Mesodermal cell (in vitro differentiated cells): ENCODE data around the gene PCNX2.

Experiments used
- H3K27ac ChIP-seq: 2 replicates; pipeline ENCODE4 v1.7.0; 2013; ENCODE audit warnings: mild to moderate bottlenecking, low read depth, low read length, moderate library complexity; ENCODE audit not compliant: severe bottlenecking
- H3K36me3 ChIP-seq: 2 replicates; pipeline ENCODE4 v1.7.1; 2013; ENCODE audit warnings: mild to moderate bottlenecking, low read length, moderate library complexity; ENCODE audit not compliant: control insufficient read depth, insufficient read depth
- H3K4me1 ChIP-seq: one replicate; pipeline ENCODE4 v1.7.1; 2013; ENCODE audit warnings: mild to moderate bottlenecking, low read length; ENCODE audit not compliant: insufficient read depth, control insufficient read depth, poor library complexity, severe bottlenecking
- H3K4me3 ChIP-seq: 2 replicates; pipeline ENCODE4 v1.7.0; 2013; ENCODE audit warnings: low read length, control low read depth, mild to moderate bottlenecking; ENCODE audit not compliant: insufficient read depth, poor library complexity, severe bottlenecking; ENCODE audit errors: extremely low read depth
- H3K9me3 ChIP-seq: 2 replicates; pipeline ENCODE4 v1.7.1; 2013; ENCODE audit warnings: mild to moderate bottlenecking, low read length, moderate library complexity; ENCODE audit not compliant: control insufficient read depth
- WGBS, 2 experiments: methylation state at CpG; one replicate each; pipeline ENCODE4 v1.1.5; 2013; ENCODE audit warnings: missing lambda C conversion rate in 2 of 2; ENCODE audit not compliant: insufficient coverage in 2 of 2; 5-methylcytosine and 5-hydroxymethylcytosine counted together

PCNX2 gene

GRCh38 chr1:232964601-232965000 lies 330.9 kb downstream of the PCNX2 start:
- Histone ChIP-seq H3K4me1 (peaks cover 14% of the 10 kb centered on the region), H3K27ac (no peak overlapping the region), H3K9me3 (no peaks in the 10 kb centered on the region), H3K4me3 (no peak overlapping the region), H3K36me3 (peaks cover 41% of the 10 kb centered on the region)
- WGBS, 2 experiments: 100% methylated on average over 1 of the region's 4 CpGs; no CpG with 5 or more reads in 1 of the 2 experiments

GRCh38 chr1:232962761-232963745 lies 332.5 kb downstream of the PCNX2 start:
- Histone ChIP-seq H3K9me3 (peaks cover 6% of the 10 kb centered on the region), H3K4me3 (no peak overlapping the region), H3K27ac (peak overlapping the region; percentile 10), H3K4me1 (peaks cover 14% of the 10 kb centered on the region), H3K36me3 (peaks cover 43% of the 10 kb centered on the region)
- WGBS, 2 experiments: 90 to 93% methylated on average over 3 of the region's 10 CpGs

GRCh38 chr1:232958067-232958466 lies 337.5 kb downstream of the PCNX2 start:
- H3K4me3 ChIP-seq: no peak overlapping the region
- 88% methylated on average over 1 of the region's 1 CpG; no CpG with 5 or more reads in 1 of the 2 experiments for WGBS, 2 experiments
- peaks cover 37% of the 10 kb centered on the region for H3K36me3 ChIP-seq
- H3K27ac ChIP-seq: no peak overlapping the region
- peaks cover 25% of the 10 kb centered on the region for H3K4me1 ChIP-seq
- peaks cover 10% of the 10 kb centered on the region for H3K9me3 ChIP-seq

GRCh38 chr1:232956081-232956480 lies 339.4 kb downstream of the PCNX2 start:
- peaks cover 10% of the 10 kb centered on the region for H3K9me3 ChIP-seq
- no peak overlapping the region for H3K4me3 ChIP-seq
- no peak overlapping the region for H3K27ac ChIP-seq
- H3K4me1 ChIP-seq: peaks cover 16% of the 10 kb centered on the region
- 94 to 98% methylated on average over 6 of the region's 6 CpGs for WGBS, 2 experiments
- peaks cover 37% of the 10 kb centered on the region for H3K36me3 ChIP-seq

- WGBS, 2 experiments: 81 to 100% methylated on average over 1 to 2 of the region's 4 CpGs
- peaks cover 18% of the 10 kb centered on the region for H3K4me1 ChIP-seq
- no peak overlapping the region for H3K4me3 ChIP-seq
- peaks cover 10% of the 10 kb centered on the region for H3K9me3 ChIP-seq
- H3K36me3 ChIP-seq: peaks cover 34% of the 10 kb centered on the region
- no peak overlapping the region for H3K27ac ChIP-seq
These were observed 340.7 kb downstream of the PCNX2 start for GRCh38 chr1:232954594-232955365.

GRCh38 chr1:232952514-232953499 lies 342.7 kb downstream of the PCNX2 start:
- Histone ChIP-seq H3K36me3 (peaks cover 16% of the 10 kb centered on the region), H3K9me3 (peaks cover 1% of the 10 kb centered on the region), H3K4me3 (no peak overlapping the region), H3K27ac (peak overlapping the region; percentile 4), H3K4me1 (peaks cover 22% of the 10 kb centered on the region)
- 92 to 100% methylated on average over 2 of the region's 2 CpGs for WGBS, 2 experiments

- Histone ChIP-seq H3K27ac (no peak overlapping the region), H3K4me1 (peaks cover 22% of the 10 kb centered on the region), H3K36me3 (peaks cover 8% of the 10 kb centered on the region), H3K9me3 (no peaks in the 10 kb centered on the region), H3K4me3 (peak overlapping the region; percentile 86)
- no CpG with 5 or more reads among the region's 1 CpG for WGBS, 2 experiments
These were observed 343.9 kb downstream of the PCNX2 start for GRCh38 chr1:232951605-232952004.

GRCh38 chr1:232951180-232951579 lies 344.3 kb downstream of the PCNX2 start:
- H3K27ac ChIP-seq: no peak overlapping the region

GRCh38 chr1:232950197-232951176 lies 345.0 kb downstream of the PCNX2 start, which contains the start of gene NTPCR:
NTPCR (plus strand) TSS chr1:232950611; CDS start chr1:232950711, 100 bp downstream.
- WGBS, 2 experiments: 0% methylated on average over 30 to 34 of the region's 56 CpGs
- H3K9me3 ChIP-seq: no peaks in the 10 kb centered on the region

More at GRCh38 chr1:232951180-232951579, 344.3 kb downstream of the PCNX2 start:
- 0% methylated on average over 2 of the region's 5 CpGs; no CpG with 5 or more reads in 1 of the 2 experiments for WGBS, 2 experiments
- H3K9me3 ChIP-seq: no peaks in the 10 kb centered on the region
- H3K4me1 ChIP-seq: peaks cover 22% of the 10 kb centered on the region
- H3K4me3 ChIP-seq: peak overlapping the region; percentile 86
- peaks cover 4% of the 10 kb centered on the region for H3K36me3 ChIP-seq

More at GRCh38 chr1:232950197-232951176, 345.0 kb downstream of the PCNX2 start, which contains the start of gene NTPCR:
- H3K36me3 ChIP-seq: no peaks in the 10 kb centered on the region
- peaks cover 22% of the 10 kb centered on the region for H3K4me1 ChIP-seq
- H3K27ac ChIP-seq: peak within 1 kb of the TSS; percentile 91
- peak within 1 kb of the TSS; percentile 86 for H3K4me3 ChIP-seq
